Osteoblast (primary cell): ENCODE data around the gene ACSL6. TPM values are rescaled to one million over a fixed set of nuclear protein-coding genes. Genes with fewer than 3 reads are reported as not detected.
"Not testable (repeated sequence)": the region's sequence is repeated elsewhere in the genome, so short reads cannot be mapped to it uniquely, and the experiment has no call there.

Experiments
- DNase-seq: peaks from one replicate; pipeline ENCODE4 v3.0.0; 2011; ENCODE audit warnings: low spot score, mixed read lengths; ENCODE audit not compliant: insufficient read length; ENCODE audit errors: missing footprints
- H2AFZ ChIP-seq: 2 replicates; pipeline ENCODE4 v1.6.0; 2011; ENCODE audit warnings: mild to moderate bottlenecking, low read length
- H3K27ac ChIP-seq: 2 replicates; pipeline ENCODE4 v1.5.1; 2011; ENCODE audit warnings: mild to moderate bottlenecking, low read depth, low read length, moderate library complexity
- H3K27me3 ChIP-seq: 2 replicates; pipeline ENCODE4 v1.6.0; 2012; ENCODE audit warnings: mild to moderate bottlenecking, control low read depth, inconsistent platforms, low read length, moderate library complexity; ENCODE audit not compliant: insufficient read depth
- H3K36me3 ChIP-seq: 2 replicates; pipeline ENCODE4 v1.5.1; 2011; ENCODE audit warnings: mild to moderate bottlenecking, low read length, control low read depth, moderate library complexity; ENCODE audit not compliant: insufficient read depth
- H3K4me1 ChIP-seq: 2 replicates; pipeline ENCODE4 v1.5.1; 2011; ENCODE audit warnings: mild to moderate bottlenecking, low read length, control low read depth, moderate library complexity; ENCODE audit not compliant: insufficient read depth
- H3K4me2 ChIP-seq: 2 replicates; pipeline ENCODE4 v1.6.0; 2011; ENCODE audit warnings: mild to moderate bottlenecking, low read length; ENCODE audit not compliant: insufficient read depth
- H3K4me3 ChIP-seq: fragments of 200-600 bp; sonication (generic); 3 replicates; pipeline ENCODE4 v1.5.1; 2012; ENCODE audit warnings: mild to moderate bottlenecking, low read length, inconsistent platforms; ENCODE audit not compliant: insufficient read depth
- H3K79me2 ChIP-seq: 2 replicates; pipeline ENCODE4 v1.6.0; 2012; ENCODE audit warnings: mild to moderate bottlenecking, low read length, control low read depth, inconsistent platforms; ENCODE audit not compliant: insufficient read depth
- H3K9me3 ChIP-seq: 2 replicates; pipeline ENCODE4 v1.5.1; 2011; ENCODE audit warnings: low read depth, low read length, control low read depth
- H4K20me1 ChIP-seq: 2 replicates; pipeline ENCODE4 v1.6.0; 2012; ENCODE audit warnings: mild to moderate bottlenecking, low read length, control low read depth; ENCODE audit not compliant: insufficient read depth
- total RNA-seq: library from RNA; depleted of rRNA; stranded (reverse); fragments of >200 nt; gene quantifications from 2 replicates; pipeline ENCODE4 v1.2.3, GENCODE V29; 2012
- TF ChIP-seq, protein P1 (sequence below): IDR thresholded peaks from 2 replicates; pipeline ENCODE4 v1.5.1; 2011; ENCODE audit warnings: mild to moderate bottlenecking, low read depth, low read length, moderate library complexity; ENCODE audit errors: extremely low read depth

Gene ACSL6
- total RNA-seq, 1 donor: not detected

DNA sequence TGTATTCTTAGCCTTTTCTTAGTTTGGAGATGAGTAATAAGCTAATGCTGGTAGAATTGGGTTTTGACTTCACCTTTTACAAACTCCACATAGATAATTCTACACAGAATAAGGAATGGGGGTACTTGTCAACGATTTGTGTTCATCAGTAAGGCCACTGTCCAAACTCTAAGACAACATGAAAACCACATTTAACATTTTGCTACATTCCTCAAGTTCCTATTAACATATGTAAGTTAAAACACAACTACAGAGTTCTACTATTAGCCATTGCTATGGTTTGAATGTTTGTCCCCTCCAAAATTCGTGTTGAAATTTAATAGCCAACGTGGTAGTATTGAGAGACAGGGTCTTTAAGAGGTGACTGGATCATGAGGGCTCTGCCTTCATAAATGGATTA, 97.9 kb downstream of the ACSL6 start:
- DNase-seq: no peak
- H3K27ac ChIP-seq: no peak overlapping the region
- no peaks in the 10 kb centered on the region for H4K20me1 ChIP-seq
- no peaks in the 10 kb centered on the region for H3K27me3 ChIP-seq
- TF ChIP-seq, protein P1, sequence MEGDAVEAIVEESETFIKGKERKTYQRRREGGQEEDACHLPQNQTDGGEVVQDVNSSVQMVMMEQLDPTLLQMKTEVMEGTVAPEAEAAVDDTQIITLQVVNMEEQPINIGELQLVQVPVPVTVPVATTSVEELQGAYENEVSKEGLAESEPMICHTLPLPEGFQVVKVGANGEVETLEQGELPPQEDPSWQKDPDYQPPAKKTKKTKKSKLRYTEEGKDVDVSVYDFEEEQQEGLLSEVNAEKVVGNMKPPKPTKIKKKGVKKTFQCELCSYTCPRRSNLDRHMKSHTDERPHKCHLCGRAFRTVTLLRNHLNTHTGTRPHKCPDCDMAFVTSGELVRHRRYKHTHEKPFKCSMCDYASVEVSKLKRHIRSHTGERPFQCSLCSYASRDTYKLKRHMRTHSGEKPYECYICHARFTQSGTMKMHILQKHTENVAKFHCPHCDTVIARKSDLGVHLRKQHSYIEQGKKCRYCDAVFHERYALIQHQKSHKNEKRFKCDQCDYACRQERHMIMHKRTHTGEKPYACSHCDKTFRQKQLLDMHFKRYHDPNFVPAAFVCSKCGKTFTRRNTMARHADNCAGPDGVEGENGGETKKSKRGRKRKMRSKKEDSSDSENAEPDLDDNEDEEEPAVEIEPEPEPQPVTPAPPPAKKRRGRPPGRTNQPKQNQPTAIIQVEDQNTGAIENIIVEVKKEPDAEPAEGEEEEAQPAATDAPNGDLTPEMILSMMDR: no peak
- no peak overlapping the region for H2AFZ ChIP-seq
- H3K4me1 ChIP-seq: no peaks in the 10 kb centered on the region
- H3K4me3 ChIP-seq: no peak overlapping the region
- H3K36me3 ChIP-seq: no peaks in the 10 kb centered on the region
- H3K79me2 ChIP-seq: no peaks in the 10 kb centered on the region
- H3K9me3 ChIP-seq: no peaks in the 10 kb centered on the region
- H3K4me2 ChIP-seq: no peak overlapping the region

DNA sequence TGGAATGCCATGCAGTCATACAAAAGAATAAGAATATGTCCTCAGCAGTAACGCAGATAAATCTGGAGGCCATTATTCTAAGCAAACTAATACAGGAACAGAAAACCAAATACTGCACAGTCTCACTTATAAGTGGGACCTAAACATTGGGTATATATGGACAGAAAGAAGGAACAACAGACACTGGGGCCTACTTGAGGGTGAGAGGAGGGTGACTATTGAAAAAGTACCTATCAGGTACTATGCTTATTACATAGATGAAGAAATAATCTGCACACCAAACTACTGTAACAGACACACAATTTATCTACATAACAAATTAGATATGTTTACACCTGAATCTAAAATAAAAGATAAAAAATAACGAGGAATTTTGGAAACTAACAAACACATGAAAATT, 104.8 kb downstream of the ACSL6 start:
- H4K20me1 ChIP-seq: no peaks in the 10 kb centered on the region
- TF ChIP-seq, protein P1: no peak
- no peaks in the 10 kb centered on the region for H3K36me3 ChIP-seq
- no peak for DNase-seq
- H3K4me2 ChIP-seq: no peak overlapping the region
- H2AFZ ChIP-seq: no peak overlapping the region
- no peaks in the 10 kb centered on the region for H3K79me2 ChIP-seq
- H3K9me3 ChIP-seq: no peaks in the 10 kb centered on the region
- H3K4me3 ChIP-seq: no peak overlapping the region
- no peaks in the 10 kb centered on the region for H3K27me3 ChIP-seq
- no peaks in the 10 kb centered on the region for H3K4me1 ChIP-seq
- no peak overlapping the region for H3K27ac ChIP-seq

DNA sequence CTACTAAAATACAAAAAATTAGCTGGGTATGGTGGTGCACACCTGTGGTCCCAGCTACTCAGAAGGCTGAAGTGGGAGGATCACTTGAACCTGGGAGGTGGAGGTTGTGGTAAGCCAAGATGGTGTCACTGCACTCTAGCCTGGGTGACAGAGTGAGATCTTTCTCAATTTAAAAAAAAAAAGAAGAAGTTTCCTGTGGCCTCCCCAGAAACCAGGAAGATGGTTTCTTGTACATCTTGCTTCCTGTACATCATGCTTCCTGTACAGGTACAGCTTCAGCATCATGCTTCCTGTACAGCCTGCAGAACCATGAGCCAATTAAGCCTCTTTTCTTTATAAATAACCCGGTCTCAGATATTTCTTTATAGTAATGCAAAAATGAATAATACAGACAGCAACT, 109.2 kb downstream of the ACSL6 start:
- not testable (repeated sequence) for DNase-seq, H3K27me3 ChIP-seq, H4K20me1 ChIP-seq, H3K4me3 ChIP-seq, H3K27ac ChIP-seq, H3K4me2 ChIP-seq, H2AFZ ChIP-seq, H3K4me1 ChIP-seq, H3K36me3 ChIP-seq, H3K9me3 ChIP-seq, H3K79me2 ChIP-seq

Other genes starting within 250 kb of the ACSL6 start
- gene FNIP1, start 214.6 kb downstream of the ACSL6 start, total RNA-seq: 108 and 116 TPM in 2 replicates
- not detected in 2 replicates for gene MEIKIN, start 66.0 kb downstream of the ACSL6 start, total RNA-seq
- gene IL3, start 49.0 kb upstream of the ACSL6 start, total RNA-seq: not detected in 2 replicates
- not detected in 2 replicates for gene CSF2, start 62.1 kb upstream of the ACSL6 start, total RNA-seq
- gene P4HA2, start 216.2 kb upstream of the ACSL6 start, total RNA-seq: 155 and 186 TPM in 2 replicates
- 47.7 and 67.7 TPM in 2 replicates for gene PDLIM4, start 246.0 kb upstream of the ACSL6 start, total RNA-seq